GM12892 (cell line): Measurements from ENCODE around the gene ADSS1.

ENCODE experiments used
- POLR2A ChIP-seq: IDR thresholded peaks from 2 replicates; pipeline ENCODE4 v1.6.1; 2011; ENCODE audit warnings: low read depth, low read length, control low read depth
- POLR2AphosphoS5 ChIP-seq: IDR thresholded peaks from 2 replicates; pipeline ENCODE4 v1.6.1; 2011; ENCODE audit warnings: low read depth, low read length, control low read depth

DNA sequence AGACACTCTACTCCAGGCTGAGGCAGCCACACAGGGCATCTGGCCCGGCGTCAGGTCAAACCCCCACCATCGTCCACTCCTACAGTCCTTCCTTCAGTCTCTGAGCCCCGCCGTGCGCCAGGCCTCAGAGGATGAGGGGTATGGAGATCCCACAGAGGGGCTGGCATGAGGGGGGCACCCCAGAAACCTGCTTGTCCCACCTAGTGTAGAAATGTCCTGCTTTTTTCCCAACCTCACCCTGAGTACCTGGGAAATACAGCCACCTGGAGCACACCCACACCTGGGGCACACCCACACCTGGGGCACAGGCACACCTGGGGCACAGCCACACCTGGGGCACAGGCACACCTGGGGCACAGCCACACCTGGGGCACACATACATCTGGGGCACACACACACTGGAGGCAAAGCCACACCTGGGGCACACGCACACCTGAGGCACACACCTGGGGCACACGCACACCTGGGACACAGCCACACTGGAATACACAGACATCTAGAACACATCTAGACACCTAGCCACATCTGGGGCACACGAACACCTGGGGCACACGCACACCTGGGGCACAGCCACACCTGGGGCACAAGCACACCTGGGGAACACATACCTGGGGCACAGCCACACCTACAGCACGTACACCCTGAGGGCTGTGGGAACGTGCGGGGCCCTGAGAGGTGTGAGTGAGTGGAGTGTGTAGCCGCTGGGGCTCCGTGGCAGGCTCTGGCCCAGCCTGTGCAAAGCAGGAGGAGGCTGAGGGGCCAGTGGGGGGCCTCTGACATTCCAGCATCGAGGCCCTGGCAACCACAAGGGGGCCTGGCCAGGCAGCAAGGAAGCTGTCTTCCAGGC, 53.2 kb downstream of the ADSS1 start:
- no peak for TF ChIP-seq POLR2A
- TF ChIP-seq POLR2AphosphoS5: no peak
